ENCODE data around the gene ATP13A2.

DNA sequence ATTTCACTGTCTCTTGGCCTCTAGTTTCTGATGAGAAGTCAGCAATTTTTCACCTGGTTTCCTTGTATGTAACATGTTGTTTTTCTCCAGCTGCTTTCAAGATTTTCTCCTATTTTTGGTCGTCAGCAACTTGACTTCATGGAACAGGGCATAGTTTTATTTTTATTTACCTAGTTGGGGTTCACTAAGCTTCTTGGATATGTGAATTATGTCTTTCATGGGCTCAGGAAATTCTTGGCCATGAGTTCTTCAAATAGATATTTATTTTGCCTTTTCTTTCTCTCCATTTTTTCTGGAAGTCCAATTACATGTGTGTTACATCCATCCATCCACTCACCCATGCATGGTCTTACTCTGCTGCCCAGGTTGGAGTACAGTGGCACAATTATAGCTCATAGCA lies 28.4 kb upstream of the ATP13A2 start:
- TF ChIP-seq, protein P1, sequence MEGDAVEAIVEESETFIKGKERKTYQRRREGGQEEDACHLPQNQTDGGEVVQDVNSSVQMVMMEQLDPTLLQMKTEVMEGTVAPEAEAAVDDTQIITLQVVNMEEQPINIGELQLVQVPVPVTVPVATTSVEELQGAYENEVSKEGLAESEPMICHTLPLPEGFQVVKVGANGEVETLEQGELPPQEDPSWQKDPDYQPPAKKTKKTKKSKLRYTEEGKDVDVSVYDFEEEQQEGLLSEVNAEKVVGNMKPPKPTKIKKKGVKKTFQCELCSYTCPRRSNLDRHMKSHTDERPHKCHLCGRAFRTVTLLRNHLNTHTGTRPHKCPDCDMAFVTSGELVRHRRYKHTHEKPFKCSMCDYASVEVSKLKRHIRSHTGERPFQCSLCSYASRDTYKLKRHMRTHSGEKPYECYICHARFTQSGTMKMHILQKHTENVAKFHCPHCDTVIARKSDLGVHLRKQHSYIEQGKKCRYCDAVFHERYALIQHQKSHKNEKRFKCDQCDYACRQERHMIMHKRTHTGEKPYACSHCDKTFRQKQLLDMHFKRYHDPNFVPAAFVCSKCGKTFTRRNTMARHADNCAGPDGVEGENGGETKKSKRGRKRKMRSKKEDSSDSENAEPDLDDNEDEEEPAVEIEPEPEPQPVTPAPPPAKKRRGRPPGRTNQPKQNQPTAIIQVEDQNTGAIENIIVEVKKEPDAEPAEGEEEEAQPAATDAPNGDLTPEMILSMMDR (IDR thresholded peaks at IDR 0.05; ENCODE audit: insufficient read depth, low read length), result no peak
- no peak for TF ChIP-seq POLR2AphosphoS5 (IDR thresholded peaks at IDR 0.05; ENCODE audit: low read depth)

All from HL-60 (cell line).